Parathyroid adenoma (tissue), 2 donors: ENCODE results near the gene OR2T8.

Source experiments
- H2AFZ ChIP-seq: fragments of 300-600 bp; sonication (generic); one replicate; pipeline ENCODE4 v1.7.0; 2017; ENCODE audit warnings: antibody characterized with exemption, mild to moderate bottlenecking
- H3K27ac ChIP-seq: fragments of 300-600 bp; sonication (generic); one replicate; pipeline ENCODE4 v1.7.0; 2017
- H3K27me3 ChIP-seq: fragments of 300-600 bp; sonication (generic); one replicate; pipeline ENCODE4 v1.7.0; 2017; ENCODE audit warnings: low read length; ENCODE audit not compliant: control insufficient read depth, insufficient read depth
- H3K36me3 ChIP-seq: fragments of 300-600 bp; sonication (generic); one replicate; pipeline ENCODE4 v1.7.0; 2017; ENCODE audit warnings: low read length; ENCODE audit not compliant: control insufficient read depth, insufficient read depth
- H3K4me1 ChIP-seq: fragments of 300-600 bp; sonication (generic); one replicate; pipeline ENCODE4 v1.7.0; 2017; ENCODE audit warnings: control low read depth
- H3K4me2 ChIP-seq: fragments of 300-600 bp; sonication (generic); one replicate; pipeline ENCODE4 v1.7.0; 2017; ENCODE audit warnings: low read length
- H3K4me3 ChIP-seq: fragments of 300-600 bp; sonication (generic); one replicate; pipeline ENCODE4 v1.7.0; 2017; ENCODE audit warnings: low read depth, low read length
- H3K79me2 ChIP-seq: fragments of 300-600 bp; sonication (generic); one replicate; pipeline ENCODE4 v1.7.0; 2017; ENCODE audit warnings: control low read depth
- H3K9ac ChIP-seq: fragments of 300-600 bp; sonication (generic); one replicate; pipeline ENCODE4 v1.7.0; 2017; ENCODE audit warnings: mild to moderate bottlenecking
- H3K9me3 ChIP-seq: fragments of 300-600 bp; sonication (generic); one replicate; pipeline ENCODE4 v1.7.0; 2017; ENCODE audit warnings: low read length; ENCODE audit not compliant: control insufficient read depth
- CTCF ChIP-seq: fragments of 300-600 bp; sonication (generic); IDR thresholded peaks from one replicate; pipeline ENCODE4 v1.7.0; 2017; ENCODE audit warnings: antibody characterized with exemption, mild to moderate bottlenecking
- donor health status: primary hyperparathyroidism.

Gene OR2T8

GRCh38 chr1:247908766-247909165, 11.3 kb upstream of the OR2T8 start:
- H3K4me2 ChIP-seq: no peak overlapping the region
- H3K4me1 ChIP-seq: no peaks in the 10 kb centered on the region
- H3K27me3 ChIP-seq: no peaks in the 10 kb centered on the region
- TF ChIP-seq CTCF: no peak
- H3K36me3 ChIP-seq: no peaks in the 10 kb centered on the region
- no peak overlapping the region for H3K27ac ChIP-seq
- H3K4me3 ChIP-seq: no peak overlapping the region
- no peaks in the 10 kb centered on the region for H3K79me2 ChIP-seq
- no peaks in the 10 kb centered on the region for H3K9me3 ChIP-seq
- H2AFZ ChIP-seq: no peak overlapping the region
- H3K9ac ChIP-seq: no peak overlapping the region

- Histone ChIP-seq H3K9me3 (no peaks in the 10 kb centered on the region), H3K27ac (no peak overlapping the region), H3K79me2 (no peaks in the 10 kb centered on the region), H3K4me3 (no peak overlapping the region), H3K4me1 (no peaks in the 10 kb centered on the region), H3K4me2 (no peak overlapping the region), H3K27me3 (no peaks in the 10 kb centered on the region), H3K36me3 (no peaks in the 10 kb centered on the region), H2AFZ (no peak overlapping the region), H3K9ac (no peak overlapping the region)
- no peak for TF ChIP-seq CTCF
Observed at GRCh38 chr1:247913786-247914185, 6.3 kb upstream of the OR2T8 start.

- Histone ChIP-seq H3K4me2 (no peak overlapping the region), H3K4me3 (no peak overlapping the region), H3K4me1 (no peaks in the 10 kb centered on the region), H2AFZ (no peak overlapping the region), H3K9ac (no peak overlapping the region), H3K27me3 (no peaks in the 10 kb centered on the region), H3K79me2 (no peaks in the 10 kb centered on the region), H3K36me3 (no peaks in the 10 kb centered on the region), H3K27ac (no peak overlapping the region), H3K9me3 (no peaks in the 10 kb centered on the region)
- no peak for TF ChIP-seq CTCF
Observed at GRCh38 chr1:247914941-247915662, 5.0 kb upstream of the OR2T8 start.

GRCh38 chr1:247923941-247924340, 3.9 kb downstream of the OR2T8 start:
- Histone ChIP-seq H3K27ac (no peak overlapping the region), H3K9ac (no peak overlapping the region), H3K36me3 (no peaks in the 10 kb centered on the region), H3K4me2 (no peak overlapping the region), H2AFZ (no peak overlapping the region), H3K4me1 (no peaks in the 10 kb centered on the region), H3K79me2 (no peaks in the 10 kb centered on the region), H3K4me3 (no peak overlapping the region), H3K9me3 (no peaks in the 10 kb centered on the region), H3K27me3 (no peaks in the 10 kb centered on the region)
- no peak for TF ChIP-seq CTCF

GRCh38 chr1:247924868-247925267, 4.8 kb downstream of the OR2T8 start, which contains the start of gene OR2AJ1:
Gene OR2AJ1 (plus strand): TSS chr1:247924889. CDS start chr1:247933769, 8,880 bp downstream.
- no peak within 1 kb of the TSS for H3K27ac ChIP-seq
- H3K4me1 ChIP-seq: no peaks in the 10 kb centered on the region
- H3K27me3 ChIP-seq: no peaks in the 10 kb centered on the region
- H3K4me3 ChIP-seq: no peak within 1 kb of the TSS
- no peak within 1 kb of the TSS for H2AFZ ChIP-seq
- H3K36me3 ChIP-seq: no peaks in the 10 kb centered on the region
- H3K4me2 ChIP-seq: no peak within 1 kb of the TSS
- no peak within 1 kb of the TSS for H3K9ac ChIP-seq
- no peaks in the 10 kb centered on the region for H3K9me3 ChIP-seq
- TF ChIP-seq CTCF: no peak
- no peaks in the 10 kb centered on the region for H3K79me2 ChIP-seq
